K562 (cell line): Measurements from ENCODE around the gene CHCT1. TPM values are rescaled to one million over a fixed set of nuclear protein-coding genes. Genes with fewer than 3 reads are reported as not detected.

Source experiments
- ATAC-seq: fragments of 200-7000 bp; cut with Tn5 transposase; 3 replicates; pipeline ENCODE4 v1.9.1; 2020; ENCODE audit warnings: moderate library complexity
- BruUV-seq: library from RNA; stranded (reverse); fragments of 400-500 nt; replicated peaks from 2 replicates; lab custom pipeline; 2021; lab: Mats Ljungman, UMichigan
- CTCF ChIA-PET: fragments of 300-600 bp; formaldehyde crosslinking; extraction: SDS; loops from one replicate; lab custom pipeline; 2021; ENCODE audit warnings: low intra/inter-chr PET ratio; lab: Yijun Ruan, JAX
- POLR2A ChIA-PET: fragments of 300-600, 350-650 bp; sonication (Branson Sonifier 250); formaldehyde crosslinking; extraction: SDS; loops from one replicate; lab custom pipeline; 2021; ENCODE audit warnings: antibody characterized with exemption, inconsistent platforms; lab: Yijun Ruan, JAX
- DNase-seq, 4 experiments: peaks; one replicate each; pipeline versions ENCODE4 v3.0.0 to v3.0.0-alpha.2; 2011 to 2018; ENCODE audit warnings: low spot score in 3 of 4, mixed read lengths in 3 of 4; ENCODE audit errors: extremely low read depth in 1 of 4
- FAIRE-seq: peaks from 2 replicates; lab custom pipeline; 2011; peaks lifted over from hg19 to GRCh38; lab: Jason Lieb, UNC
- H2AFZ ChIP-seq: 2 replicates; pipeline ENCODE4 v1.6.0; 2011; ENCODE audit warnings: low read depth, low read length, control low read depth, inconsistent platforms
- H3K27ac ChIP-seq: fragments of 200-600 bp; 3 replicates; pipeline ENCODE4 v1.8.0; 2011; ENCODE audit warnings: low read depth, mild to moderate bottlenecking, control low read depth, inconsistent platforms, low read length, moderate library complexity, mixed read lengths; ENCODE audit errors: extremely low read depth
- H3K27me3 ChIP-seq, 2 experiments: fragments of 300-600 bp in 1 of 2; 2 replicates in 1 of 2; 3 replicates in 1 of 2; pipeline versions ENCODE4 v1.6.0 to v1.8.0; 2011; ENCODE audit warnings: inconsistent platforms in 2 of 2, low read length in 2 of 2, mild to moderate bottlenecking in 1 of 2, mixed read lengths in 1 of 2, moderate library complexity in 1 of 2; ENCODE audit not compliant: control insufficient read depth in 2 of 2, insufficient read depth in 2 of 2
- H3K36me3 ChIP-seq: fragments of 300-600 bp; 3 replicates; pipeline ENCODE4 v1.8.0; 2011; ENCODE audit warnings: mild to moderate bottlenecking, low read length, inconsistent platforms; ENCODE audit not compliant: control insufficient read depth, insufficient read depth
- H3K4me1 ChIP-seq, 2 experiments: fragments of 200-600 bp in 1 of 2; replicated peaks in 1 of 2; 2 replicates in 1 of 2; 3 replicates in 1 of 2; pipeline versions ENCODE4 v1.5.1 to v1.8.0; 2011; ENCODE audit warnings: inconsistent platforms in 2 of 2, low read length in 2 of 2, mild to moderate bottlenecking in 1 of 2, mixed read lengths in 1 of 2, moderate library complexity in 1 of 2; ENCODE audit not compliant: control insufficient read depth in 2 of 2, insufficient read depth in 2 of 2
- H3K4me2 ChIP-seq: 2 replicates; pipeline ENCODE4 v1.6.1; 2011; ENCODE audit warnings: low read length, control low read depth, inconsistent platforms, mixed read lengths; ENCODE audit not compliant: insufficient read depth
- H3K4me3 ChIP-seq: fragments of 200-600 bp; sonication (generic), shearing (Covaris generic); 2 replicates; pipeline ENCODE4 v1.5.1; 2016; ENCODE audit warnings: control low read depth, inconsistent platforms
- H3K79me2 ChIP-seq: fragments of 200-600 bp; 3 replicates; pipeline ENCODE4 v1.8.0; 2011; ENCODE audit warnings: low read length, inconsistent platforms; ENCODE audit not compliant: control insufficient read depth, insufficient read depth
- H3K9ac ChIP-seq, 2 experiments: 2 replicates each; pipeline versions ENCODE4 v1.6.0 to v1.6.1; 2011; ENCODE audit warnings: low read depth in 2 of 2, low read length in 2 of 2, control low read depth in 1 of 2, inconsistent platforms in 1 of 2, mild to moderate bottlenecking in 1 of 2, mixed read lengths in 1 of 2; ENCODE audit not compliant: insufficient read depth in 1 of 2
- H3K9me1 ChIP-seq: one replicate; pipeline ENCODE4 v1.6.0; 2011; ENCODE audit warnings: inconsistent platforms, mild to moderate bottlenecking, low read length, moderate library complexity; ENCODE audit not compliant: control insufficient read depth, insufficient read depth
- H3K9me3 ChIP-seq: replicated peaks from 2 replicates; pipeline ENCODE4 v1.5.1; 2011; ENCODE audit warnings: low read depth, low read length, inconsistent platforms; ENCODE audit not compliant: control insufficient read depth, insufficient read depth
- H4K20me1 ChIP-seq: replicated peaks from 2 replicates; pipeline ENCODE4 v1.6.1; 2011; ENCODE audit warnings: low read length, inconsistent platforms, mixed read lengths; ENCODE audit not compliant: control insufficient read depth, insufficient read depth
- DACH1 ChIP-seq: fragments of 450-650 bp; IDR thresholded peaks from 2 replicates; pipeline ENCODE4 v1.6.1; 2018; ENCODE audit not compliant: partially characterized antibody
- ETS1 ChIP-seq: conservative IDR thresholded peaks from 2 replicates; pipeline ENCODE4 v1.6.1; 2011; ENCODE audit warnings: low read depth, mild to moderate bottlenecking, low read length; ENCODE audit not compliant: control insufficient read depth
- KAT7 ChIP-seq: sonication (generic); formaldehyde crosslinking; IDR thresholded peaks from 2 replicates; pipeline ENCODE4 v1.8.0; 2022; ENCODE audit warnings: missing genetic modification reagents, mild to moderate bottlenecking, borderline replicate concordance
- POLR2AphosphoS2 ChIP-seq: IDR thresholded peaks from 2 replicates; pipeline ENCODE4 v1.6.1; 2012; ENCODE audit warnings: low read length, improper control_type of control experiment
- SAFB ChIP-seq: fragments of 200-400 bp; formaldehyde crosslinking; IDR thresholded peaks from 2 replicates; pipeline ENCODE4 v1.6.1; 2017; ENCODE audit warnings: low read depth, low read length, borderline replicate concordance
- SMARCC2 ChIP-seq: fragments of 450-650 bp; IDR thresholded peaks from 2 replicates; pipeline ENCODE4 v1.6.1; 2017; ENCODE audit warnings: antibody characterized with exemption, moderate library complexity, mild to moderate bottlenecking, low read depth
- SP1 ChIP-seq: sonication (generic); formaldehyde crosslinking; IDR thresholded peaks from 2 replicates; pipeline ENCODE4 v1.8.1; 2022; ENCODE audit warnings: mild to moderate bottlenecking, missing genetic modification reagents
- THAP7 ChIP-seq: fragments of 250-450 bp; sonication (Bioruptor Pico); IDR thresholded peaks from 2 replicates; pipeline ENCODE4 v1.5.0; 2021
- ZNF655 ChIP-seq: fragments of 250-450 bp; sonication (Bioruptor Pico); IDR thresholded peaks from 2 replicates; pipeline ENCODE4 v1.5.0; 2021
- WGBS: fragments of 100-300 bp; shearing (Covaris generic); methylation state at CpG from one replicate; pipeline ENCODE4 v1.1.6; 2016; ENCODE audit warnings: low coverage, mixed read lengths; ENCODE audit not compliant: insufficient coverage; ENCODE audit errors: missing lambda C conversion rate; 5-methylcytosine and 5-hydroxymethylcytosine counted together
- in situ Hi-C: fragments of 300-500 bp; cut with MboI; formaldehyde crosslinking; loops from 4 replicates; pipeline ENCODE4 v1.15.0; 2018; ENCODE audit warnings: inconsistent platforms, mixed read lengths
- intact Hi-C: fragments of 100-400 bp; cut with micrococcal nuclease; formaldehyde crosslinking; loops from 2 replicates; pipeline ENCODE4 v1.14.2; 2022
- polyA plus RNA-seq, 8 experiments: library from polyadenylated mRNA; depleted of rRNA in 4 of 8; stranded (reverse) in 5 of 8; unstranded in 3 of 8; fragments of >200 nt; fragmentation: Nextera tagmentation in 2 of 8; fragmentation: Illumina TruSeq in 1 of 8; extraction: Ambion mirVana in 2 of 8; extraction: Trizol in 1 of 8; gene quantifications; 2 replicates each; pipeline versions ENCODE4 v1.2.1 to v1.2.3, GENCODE V29; 2011 to 2014; ENCODE audit warnings: inconsistent platforms in 1 of 8, missing spikeins in 1 of 8
- total RNA-seq, 7 experiments: library from RNA; depleted of rRNA in 6 of 7; stranded (reverse); fragments of >200 nt in 6 of 7; fragmentation: Illumina TruSeq in 2 of 7; extraction: Trizol in 2 of 7; gene quantifications; 2 replicates each; pipeline versions ENCODE4 v1.2.1 to v1.2.3, GENCODE V29; 2011 to 2021; ENCODE audit warnings: low replicate concordance in 1 of 7

The CHCT1 gene
- total and polyA plus RNA-seq, 9 of the 15 experiments (the other 6 are each of a cell fraction or from before 2014, with no cell fraction given), result not detected

GRCh38 chr17:60387666-60388065, 34.6 kb upstream of the CHCT1 start:
- POLR2A ChIA-PET, result interaction anchor here (2.3 kb wide), 1 partner anchor 15 kb away, joined by 7 read pairs; no protein-coding TSS in a partner anchor
- H3K79me2 ChIP-seq, result peaks cover 96% of the 10 kb centered on the region
- peaks cover 8% of the 10 kb centered on the region; the same call in 2 of the 3 replicates for H3K36me3 ChIP-seq
- WGBS, result 2% methylated on average over 3 of the region's 3 CpGs
- ATAC-seq (no peak), FAIRE-seq (no peak), DNase-seq (no peak)
- H3K9ac ChIP-seq, result peak overlapping the region in 1 of 2 experiments; percentile 92; a peak in 2 of 4 replicates
- H3K9me1 ChIP-seq, result peaks cover 4% of the 10 kb centered on the region
- H4K20me1 ChIP-seq, result 0 out of 2 replicates have a peak, but pooled peaks cover 10% of the 10 kb centered on the region
- no TSS peak for BruUV-seq
- H3K9me3 ChIP-seq, result no peaks in the 10 kb centered on the region
- peaks cover 12 to 35% of the 10 kb centered on the region in 2 experiments for H3K4me1 ChIP-seq
- H3K27me3 ChIP-seq, result no peaks in the 10 kb centered on the region
- CTCF ChIA-PET, result no interaction called here
- H2AFZ ChIP-seq, result no peak overlapping the region
- H3K4me3 ChIP-seq, result peak overlapping the region; percentile 84
- intact Hi-C loops, result no loop called here
- H3K27ac ChIP-seq, result peak overlapping the region; percentile 94
- in situ Hi-C loops, result no loop called here
- H3K4me2 ChIP-seq, result peak overlapping the region; percentile 100
- TF ChIP-seq SMARCC2 (no peak), ETS1 (no peak), KAT7 (CRISPR knock-in tag) (0 out of 2 replicates have a peak, but pooled peaks have one; percentile 14), ZNF655 (CRISPR knock-in tag) (no peak), SP1 (CRISPR knock-in tag) (no peak), SAFB (no peak), DACH1 (peak; percentile 92), THAP7 (CRISPR knock-in tag) (no peak), POLR2AphosphoS2 (no peak)
